Stimulated activated CD4-positive, alpha-beta T cell treated with anti-CD3 and anti-CD28 coated beads, Interleukin-15, amount 100 ng/mL, for 1 hour (primary cell): ENCODE results near the gene SV2B.
A peak's percentile ranks its signal among the peaks of the same experiment; 100 is the strongest.

Experiments used
- DNase-seq, 2 donors: peaks; one replicate each; pipeline ENCODE4 v3.0.0-alpha.2; 2020; ENCODE audit warnings: low read depth in 1 of 2, low spot score in 1 of 2

Gene SV2B

DNA sequence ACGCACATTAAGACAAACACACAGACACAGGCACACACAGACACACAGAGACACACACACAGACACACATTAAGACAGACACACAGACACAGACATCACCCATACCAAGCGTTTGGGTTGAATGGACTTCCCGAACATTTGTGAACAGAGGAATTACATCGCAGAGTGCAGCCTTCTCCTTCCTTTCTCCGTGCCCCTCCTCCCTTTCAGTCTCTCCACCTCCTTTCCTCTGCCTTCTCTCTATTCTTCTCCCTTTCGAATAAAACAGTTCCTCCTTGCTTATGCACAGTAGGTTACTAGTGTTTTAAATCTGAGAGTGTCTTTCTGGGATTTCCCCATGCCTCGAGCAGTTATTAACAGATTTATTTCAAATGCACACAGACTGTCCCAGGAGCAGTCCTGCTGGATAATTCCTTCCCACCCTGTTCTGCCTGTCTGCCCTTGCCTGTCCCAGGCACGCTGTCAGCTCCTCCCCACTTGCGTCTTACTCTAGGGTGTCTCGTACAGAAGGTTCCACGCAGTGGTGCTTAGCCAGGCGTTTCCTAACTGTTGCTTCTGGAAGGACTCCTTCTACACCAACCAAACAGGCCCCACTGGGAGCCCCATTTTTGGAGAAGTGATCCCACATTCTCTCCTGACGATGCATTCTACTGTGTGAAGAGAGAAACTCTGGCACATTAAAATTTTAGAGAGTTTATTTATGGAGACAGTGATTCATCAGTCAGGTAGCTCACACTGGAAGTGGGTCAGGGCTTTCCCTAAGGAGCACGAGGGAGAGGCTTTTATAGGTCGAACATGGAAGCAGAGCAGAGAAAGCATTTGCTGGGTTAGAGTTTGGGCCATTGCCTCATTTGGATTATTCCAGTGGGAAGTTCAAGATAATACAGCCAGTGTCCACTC is 163.8 kb downstream of the SV2B start:
- no peak for DNase-seq

DNA sequence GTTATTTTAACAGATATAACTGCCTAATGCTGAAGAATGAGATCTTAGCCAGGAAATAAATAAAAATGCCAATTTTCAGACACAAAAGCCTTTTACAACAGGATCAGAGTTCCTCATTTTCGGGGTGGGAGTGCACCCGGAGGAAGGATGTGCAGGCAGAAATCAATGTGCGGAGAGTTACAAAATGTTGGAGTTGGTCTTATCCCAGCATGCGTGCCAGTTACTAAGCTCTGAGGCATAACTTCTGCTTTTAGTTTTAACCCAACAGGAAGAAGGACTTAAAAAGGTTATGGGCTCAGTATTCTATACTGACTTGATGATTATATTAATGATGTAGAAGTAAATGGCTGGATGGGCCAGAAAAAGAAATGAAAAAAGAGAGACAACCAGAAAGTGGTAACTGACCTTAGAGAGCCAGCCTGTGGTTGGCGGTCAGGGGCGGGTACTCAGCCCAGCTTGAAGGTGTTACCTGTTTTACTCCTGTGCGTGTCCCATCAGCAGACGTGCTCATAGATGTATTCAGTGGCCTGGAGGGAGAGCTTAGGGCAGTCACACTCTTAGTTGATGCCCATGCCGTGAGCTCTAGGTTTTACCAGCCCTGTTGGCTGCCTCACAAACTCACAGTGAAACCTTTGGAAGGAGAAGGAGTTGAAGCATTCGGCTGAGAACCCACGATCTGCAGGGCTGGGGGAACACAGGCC is 164.7 kb downstream of the SV2B start:
- DNase-seq = no peak

DNA sequence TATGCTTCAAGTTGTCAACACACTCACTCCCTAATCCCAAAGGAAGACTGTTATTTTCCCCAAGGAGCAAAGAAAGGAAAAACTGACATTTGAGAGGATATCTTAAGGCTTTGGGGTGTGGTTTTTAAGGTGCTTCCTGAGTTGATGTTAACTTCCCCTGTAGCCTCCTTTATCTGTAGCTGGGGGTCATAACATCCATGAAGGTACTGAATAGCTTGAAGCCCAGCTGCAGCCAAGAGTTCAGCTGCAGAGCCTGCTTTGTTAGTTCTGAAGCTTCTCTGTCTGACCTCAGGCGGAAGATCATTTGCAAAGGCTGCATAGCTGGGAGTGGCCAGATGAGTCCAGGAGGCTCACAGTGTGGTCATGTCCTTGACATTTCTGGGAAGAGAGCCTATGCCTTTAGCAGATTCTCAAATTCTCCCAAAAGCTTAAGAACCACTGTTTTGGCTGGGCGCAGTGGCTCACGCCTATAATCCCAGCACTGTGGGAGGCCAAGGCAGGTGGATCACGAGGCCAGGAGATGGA is 165.4 kb downstream of the SV2B start:
- DNase-seq = no peak

DNA sequence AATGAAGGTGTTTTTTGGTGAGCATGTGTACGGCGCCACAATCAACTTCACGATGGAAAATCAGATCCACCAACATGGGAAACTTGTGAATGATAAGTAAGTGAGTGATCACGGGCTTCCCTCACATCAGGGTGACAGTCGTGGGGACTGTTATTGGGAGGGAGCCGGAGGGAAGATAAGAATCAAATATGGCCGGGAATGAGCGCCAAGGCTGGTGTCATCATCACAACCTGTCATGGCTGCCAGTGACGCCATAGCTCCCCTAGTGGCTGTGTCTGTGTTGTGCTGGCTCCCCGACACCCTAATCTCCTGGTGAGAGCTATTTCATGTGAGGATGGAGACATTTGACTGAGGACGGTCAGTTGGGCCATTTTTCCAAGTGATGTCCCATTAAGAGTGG is 168.5 kb downstream of the SV2B start:
- DNase-seq = no peak

DNA sequence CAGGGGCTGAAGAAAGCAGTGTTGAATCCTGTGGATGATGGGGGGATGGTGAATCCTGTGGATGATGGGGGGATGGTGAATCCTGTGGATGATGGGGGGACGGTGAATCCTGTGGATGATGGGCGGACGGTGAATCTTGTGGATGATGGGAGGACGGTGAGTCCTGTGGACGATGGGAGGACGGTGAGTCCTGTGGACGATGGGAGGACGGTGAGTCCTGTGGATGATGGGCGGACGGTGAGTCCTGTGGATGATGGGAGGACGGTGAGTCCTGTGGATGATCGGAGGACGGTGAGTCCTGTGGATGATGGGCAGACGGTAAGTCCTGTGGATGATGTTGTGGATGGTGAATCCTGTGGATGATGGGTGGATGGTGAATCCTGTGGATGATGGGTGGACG is 170.7 kb downstream of the SV2B start:
- no peak for DNase-seq

DNA sequence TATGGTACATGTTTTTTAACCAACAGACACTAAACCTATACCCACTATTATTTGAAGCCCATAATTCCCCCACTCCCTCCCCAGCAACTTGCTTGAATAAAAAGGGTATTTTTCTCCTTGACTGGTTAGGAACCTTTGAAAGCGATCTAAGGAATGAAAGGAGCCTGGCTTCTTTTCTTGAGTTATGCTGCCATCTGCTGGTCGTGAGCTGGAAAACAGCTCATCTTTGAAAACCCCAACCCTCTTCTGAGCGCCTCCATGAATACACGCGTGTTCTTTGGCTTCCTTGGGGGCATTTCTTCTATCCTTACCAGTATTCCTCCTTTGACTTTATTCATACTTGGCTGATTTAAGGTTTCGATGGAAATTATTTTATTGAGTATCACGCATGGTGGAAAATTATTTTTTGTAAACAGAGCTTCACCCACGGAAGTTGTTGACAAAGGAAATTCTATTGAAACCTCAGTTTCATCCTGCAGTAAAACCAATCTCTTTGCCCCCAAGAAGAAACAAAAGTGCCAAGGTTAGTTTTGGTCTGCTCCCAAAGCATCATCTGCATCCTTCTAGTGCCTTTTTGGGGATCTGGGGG is 171.6 kb downstream of the SV2B start:
- peak; percentile 17 for DNase-seq

DNA sequence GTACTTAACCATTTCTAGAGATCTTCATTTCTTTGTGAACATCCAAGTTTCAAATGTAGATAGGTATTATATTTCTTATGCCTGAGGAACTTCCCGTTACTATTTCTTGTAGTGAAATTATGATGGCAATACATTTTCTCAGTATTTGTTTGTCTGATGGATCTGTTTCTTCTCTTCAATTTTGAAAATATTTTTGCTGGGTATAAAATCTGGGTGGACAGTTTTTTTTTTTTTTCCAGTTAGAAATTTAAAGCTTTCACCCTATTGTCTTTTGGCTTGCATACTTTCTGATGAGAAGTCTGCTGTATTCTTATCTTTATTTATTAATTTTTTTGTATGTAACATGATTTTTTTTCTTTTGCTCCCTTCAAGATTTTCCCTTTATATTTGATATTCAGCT is 175.8 kb downstream of the SV2B start:
- DNase-seq = no peak

DNA sequence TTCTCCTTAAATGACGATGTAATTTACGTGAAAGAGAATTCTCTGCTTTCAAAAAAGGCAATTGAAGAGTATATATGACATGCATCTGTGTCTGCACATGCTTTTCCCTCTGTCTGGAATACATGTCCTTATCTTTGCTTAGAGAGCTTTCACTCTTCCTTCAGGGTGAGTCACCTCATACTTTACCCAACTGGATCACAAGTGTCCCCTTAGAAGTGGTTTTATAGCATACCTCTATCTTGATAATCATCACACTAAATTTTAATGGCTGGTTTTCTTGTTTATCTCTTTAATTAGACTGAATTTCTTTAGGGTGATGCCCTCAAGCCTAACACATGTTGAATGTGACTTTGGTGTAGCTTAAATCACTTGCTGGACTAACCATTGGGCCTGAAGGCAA is 178.9 kb downstream of the SV2B start:
- no peak for DNase-seq

DNA sequence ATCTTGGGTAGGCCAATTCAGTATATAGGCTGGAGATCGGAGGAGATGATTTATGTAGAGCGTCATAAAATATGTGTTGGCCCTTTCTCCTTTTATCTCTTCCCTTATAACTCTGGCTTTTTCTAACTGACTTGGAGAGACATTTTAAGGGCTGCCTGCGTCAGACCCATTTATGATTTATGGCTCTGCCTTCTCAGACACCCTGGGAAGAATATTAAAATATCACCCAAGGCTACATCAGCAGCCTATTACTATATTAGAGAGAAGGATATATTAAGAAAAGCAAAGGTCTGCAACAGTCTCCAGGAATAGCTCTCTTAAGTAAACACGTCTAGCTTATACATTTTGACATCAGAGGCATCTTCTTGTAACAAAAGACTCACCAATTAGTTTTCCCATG is 179.4 kb downstream of the SV2B start:
- DNase-seq = no peak

DNA sequence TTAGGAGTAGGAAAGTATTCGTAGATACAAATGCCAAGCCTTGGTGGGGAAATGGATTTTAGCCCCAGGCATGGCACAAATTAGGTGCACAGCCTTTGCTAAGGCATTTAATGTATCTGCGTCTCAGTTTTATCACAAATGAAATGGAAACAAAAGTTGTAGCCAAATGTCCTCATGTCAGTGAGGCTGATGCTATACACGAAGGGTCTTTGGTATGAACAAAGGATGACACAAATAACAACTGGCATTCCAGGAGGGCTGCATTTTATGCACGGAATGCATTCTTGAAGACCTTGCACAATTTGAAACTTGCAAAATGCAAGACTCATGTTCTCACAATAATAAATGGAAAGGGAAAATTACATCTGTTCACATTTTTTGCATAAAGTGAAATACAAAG is 181.9 kb downstream of the SV2B start:
- no peak for DNase-seq

DNA sequence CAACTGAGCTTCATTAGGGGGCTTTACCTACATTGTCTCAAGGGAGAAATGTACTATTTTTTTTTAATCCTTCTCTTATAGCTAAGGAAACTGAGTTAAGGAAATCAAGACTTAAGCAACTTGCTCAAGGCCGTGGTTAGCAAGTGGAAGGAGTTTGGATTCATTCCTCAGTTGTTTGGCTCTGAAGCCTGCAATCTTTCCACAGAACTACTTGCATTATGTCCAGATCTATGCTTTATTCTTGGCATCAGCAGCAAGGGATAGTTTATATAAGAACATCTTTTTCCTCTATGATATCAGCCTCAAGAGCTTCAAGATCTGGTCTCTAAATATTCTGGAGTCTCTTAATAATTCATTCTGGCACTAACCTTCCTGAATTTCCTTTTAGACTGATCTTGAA is 182.4 kb downstream of the SV2B start:
- DNase-seq = no peak

DNA sequence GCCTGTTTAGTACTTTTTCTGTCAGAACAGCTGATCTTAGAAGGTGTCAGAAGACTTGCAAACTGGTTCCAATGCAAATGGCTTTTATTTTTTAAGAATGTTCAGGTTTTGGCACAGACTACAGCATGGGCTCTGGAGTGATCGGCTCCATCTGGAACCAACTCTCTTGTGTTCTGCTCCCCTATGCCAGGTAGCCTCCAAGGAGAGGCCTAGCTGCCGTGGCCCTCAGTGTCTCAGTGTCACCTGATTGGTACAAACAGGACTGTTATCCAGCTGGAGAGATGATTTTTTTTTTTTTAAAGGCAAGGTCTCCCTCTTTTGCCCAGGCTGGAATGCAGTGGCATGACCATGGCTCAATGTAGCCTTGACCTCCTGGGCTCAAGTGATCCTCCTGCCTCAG is 183.1 kb downstream of the SV2B start:
- DNase-seq = no peak

DNA sequence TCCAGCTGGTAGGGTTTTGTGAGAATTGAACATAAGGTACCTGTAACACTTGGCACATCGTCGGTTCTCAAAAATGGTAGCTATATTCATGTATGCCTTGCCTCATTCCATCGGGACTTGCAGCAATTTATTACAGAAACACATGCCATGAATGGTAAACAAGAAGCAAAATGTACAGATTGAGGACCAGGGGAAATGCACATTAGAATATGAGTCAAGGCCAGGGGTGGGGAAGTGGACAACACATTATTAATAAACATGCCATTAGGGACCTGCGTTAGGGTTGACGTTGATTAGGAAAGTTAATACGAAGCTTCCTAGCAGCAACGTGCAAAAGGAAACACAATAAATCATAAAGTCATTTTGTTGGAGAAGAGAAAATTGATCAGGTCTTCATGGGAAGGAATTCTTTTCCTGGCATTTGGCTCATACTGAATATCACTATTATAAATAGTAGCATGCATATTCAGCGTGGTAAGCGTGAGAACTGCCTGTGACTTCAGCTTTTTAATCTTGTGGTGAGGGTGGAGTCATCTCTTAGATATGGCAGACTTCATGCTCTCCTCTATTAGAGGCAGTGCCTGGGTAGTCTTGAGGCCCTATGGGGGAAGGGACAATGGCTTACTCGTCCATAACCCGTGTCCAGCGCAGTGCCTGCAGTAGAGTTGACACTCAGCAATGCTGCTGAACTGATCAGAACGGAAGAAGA is 184.9 kb downstream of the SV2B start:
- no peak for DNase-seq

DNA sequence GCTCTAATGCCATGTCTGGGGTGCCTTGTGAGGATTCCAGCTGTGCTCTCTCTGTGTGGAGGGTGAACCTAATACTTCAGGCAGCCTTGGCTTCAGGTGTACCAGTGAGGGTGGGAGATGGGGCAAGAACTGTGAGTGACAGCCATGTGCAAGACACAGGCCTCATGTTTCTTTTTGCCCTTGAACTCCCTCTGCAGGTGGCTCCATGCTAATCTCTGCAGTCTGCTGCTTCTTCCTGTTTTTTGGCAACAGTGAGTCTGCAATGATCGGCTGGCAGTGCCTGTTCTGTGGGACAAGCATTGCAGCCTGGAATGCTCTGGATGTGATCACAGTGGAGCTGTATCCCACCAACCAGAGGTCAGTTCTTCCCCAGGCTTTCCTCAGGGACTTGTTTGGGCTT is 189.3 kb downstream of the SV2B start:
- no peak for DNase-seq

DNA sequence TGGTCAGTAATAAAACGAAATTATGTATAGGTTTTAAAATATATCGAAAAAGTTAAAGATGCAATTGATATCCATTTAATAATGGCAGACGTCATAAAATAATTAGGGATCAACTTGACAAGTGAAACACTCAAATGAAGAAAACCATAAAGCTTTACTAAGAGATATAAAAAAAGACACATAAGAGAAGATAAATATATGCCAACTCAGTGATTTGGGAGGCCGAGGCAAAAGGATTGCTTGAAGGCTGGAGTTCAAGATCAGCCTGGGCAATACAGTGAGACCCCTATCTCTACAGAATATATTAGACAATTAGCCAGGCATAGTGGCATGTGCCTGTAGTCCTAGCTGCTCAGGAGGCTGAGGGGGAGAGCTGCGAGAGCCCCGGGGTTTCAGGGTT is 190.5 kb downstream of the SV2B start:
- DNase-seq = no peak

DNA sequence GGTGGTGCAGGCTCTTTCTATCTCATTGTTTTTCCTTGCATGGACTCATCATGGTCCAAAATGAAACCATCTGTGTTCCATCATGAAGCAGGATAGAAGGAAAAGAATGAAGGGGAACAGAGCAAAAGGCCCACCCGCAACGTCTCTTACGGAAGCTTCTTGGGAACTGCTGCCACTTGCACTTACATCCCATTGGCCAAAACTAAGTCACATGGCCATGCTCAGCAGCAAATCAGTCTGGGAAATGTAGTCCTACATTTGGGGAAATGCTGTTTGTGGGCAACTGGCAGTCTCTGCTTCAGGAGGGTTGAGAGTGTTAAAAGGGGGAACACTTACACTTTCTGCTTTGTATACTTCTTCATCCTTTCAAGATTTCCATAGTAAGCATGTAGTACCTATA is 191.6 kb downstream of the SV2B start:
- DNase-seq = no peak

DNA sequence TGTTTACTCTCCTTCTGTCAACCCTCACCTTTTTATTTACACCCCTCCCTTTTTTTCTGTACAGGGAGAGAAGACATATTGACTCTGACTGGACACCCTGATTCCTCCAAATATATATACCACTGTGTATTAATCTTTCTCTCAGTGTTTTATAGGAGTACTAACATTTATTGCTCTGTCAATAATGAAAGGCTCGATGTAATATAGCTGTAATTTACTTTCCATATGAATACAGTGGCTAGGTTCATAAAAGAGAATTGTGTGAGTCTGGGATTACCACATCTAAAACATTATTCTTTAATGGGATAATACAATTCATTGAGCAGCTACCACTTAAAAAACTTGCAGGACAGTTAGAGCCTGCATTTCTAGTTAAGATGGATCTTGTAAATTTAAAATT is 194.3 kb downstream of the SV2B start:
- DNase-seq = no peak

DNA sequence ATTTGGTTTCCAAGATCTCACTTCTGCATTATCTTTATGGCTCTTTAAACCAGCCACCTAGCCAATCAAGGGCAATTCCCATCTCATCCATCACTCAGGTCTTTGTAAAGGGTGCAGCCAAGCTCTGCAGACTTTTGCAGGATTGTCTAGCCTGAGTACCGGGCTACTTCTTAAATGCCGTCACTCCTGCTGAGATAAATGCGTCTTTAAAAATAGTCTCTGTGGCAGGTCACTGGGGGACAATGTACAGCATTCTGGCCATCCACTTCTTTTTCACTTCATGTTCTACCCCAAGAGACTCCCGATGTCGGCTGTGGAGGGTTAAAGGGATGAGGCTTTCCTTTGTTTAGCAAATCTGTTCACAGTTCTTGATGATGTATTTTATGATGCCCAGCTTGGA is 194.7 kb downstream of the SV2B start:
- DNase-seq = no peak

DNA sequence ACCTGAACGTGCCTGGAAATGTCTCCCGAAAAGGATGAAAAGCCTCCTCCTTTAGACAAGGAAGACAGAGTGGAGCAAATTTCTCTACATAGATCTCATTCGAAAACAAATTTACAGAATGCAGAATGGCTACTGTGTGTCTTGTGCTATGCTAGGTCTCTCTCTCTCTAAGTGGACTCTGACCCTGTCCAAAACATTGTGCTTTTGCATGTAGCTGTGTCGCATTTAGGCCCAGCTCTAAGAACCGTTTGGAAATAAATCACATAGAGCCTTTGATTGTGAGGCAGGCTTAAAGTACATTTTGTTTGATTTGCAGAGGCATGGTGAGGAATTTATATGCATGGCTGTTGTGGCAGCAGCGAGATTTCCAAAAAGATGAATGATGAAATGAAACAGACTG is 198.0 kb downstream of the SV2B start:
- no peak for DNase-seq

DNA sequence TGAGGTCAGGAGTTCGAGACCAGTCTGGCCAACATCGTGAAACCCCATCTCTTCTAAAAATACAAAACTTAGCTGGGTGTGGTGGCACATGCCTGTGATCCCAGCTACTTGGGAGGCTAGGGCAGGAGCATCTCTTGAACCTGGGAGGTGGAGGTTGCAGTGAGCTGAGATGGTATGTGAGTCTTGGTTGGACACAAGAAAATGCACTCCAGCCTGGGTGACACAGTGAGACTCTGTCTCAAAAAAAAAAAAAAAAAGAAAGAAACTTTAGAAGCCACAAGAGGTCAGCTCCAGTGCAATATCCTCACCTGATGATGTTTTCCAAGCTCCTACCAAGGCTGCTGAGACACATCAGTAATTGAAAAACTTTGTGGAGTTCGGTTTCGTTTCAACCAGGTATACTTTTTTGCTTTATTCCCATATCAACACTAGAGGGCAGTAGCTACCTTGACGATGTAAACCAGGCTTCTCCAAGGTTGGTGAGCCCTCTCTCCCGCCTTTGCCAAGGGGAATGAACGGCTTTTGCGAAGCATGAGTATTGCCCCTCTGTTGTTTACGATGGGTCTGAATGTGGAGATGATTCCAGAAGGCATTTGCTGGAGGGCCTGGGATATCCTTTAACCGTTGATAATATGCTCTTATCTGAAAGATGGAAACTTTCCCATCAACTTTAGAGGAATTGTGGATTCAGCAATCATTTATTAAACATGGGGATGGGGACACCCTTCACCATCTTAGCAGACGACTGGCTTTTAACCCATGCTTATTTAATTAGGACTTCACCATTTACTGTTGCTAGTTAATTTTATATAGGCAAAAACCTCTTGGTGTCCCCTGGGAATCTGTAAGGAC is 202.8 kb downstream of the SV2B start:
- no peak for DNase-seq

DNA sequence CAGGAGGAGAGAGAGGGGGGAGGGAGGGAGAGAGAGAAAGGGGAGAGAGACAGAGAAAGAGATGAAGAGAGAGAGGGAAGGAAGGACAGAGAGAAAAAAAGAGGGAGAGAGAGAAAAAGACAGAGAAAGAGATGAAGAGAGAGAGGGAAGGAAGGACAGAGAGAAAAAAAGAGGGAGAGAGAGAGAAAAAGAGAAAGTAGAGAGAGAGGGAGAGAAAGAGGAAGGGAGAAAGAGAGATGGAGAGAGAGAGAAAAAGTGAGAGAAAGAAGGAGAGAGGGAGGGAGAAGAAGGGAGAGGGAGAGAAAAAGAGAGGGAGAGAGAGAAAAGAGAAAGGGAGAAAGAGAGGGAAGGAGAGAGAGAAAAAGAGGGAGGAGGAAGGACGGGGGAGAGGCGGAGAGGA is 204.2 kb downstream of the SV2B start:
- DNase-seq = no peak
